ENCODE results near the gene RNASE7. TPM values are rescaled to one million over a fixed set of nuclear protein-coding genes. Genes with fewer than 3 reads are reported as not detected.

RNASE7 gene
- total and polyA plus RNA-seq, 2 donors from 2014 or later: not detected

GRCh38 chr14:21089877-21090193 lies 47.7 kb downstream of the RNASE7 start:
- intact Hi-C loops (cut with DNase I): loop anchor here (10.0 kb wide), 1 partner anchor 75 kb away; no protein-coding TSS in a partner anchor
- H3K36me3 ChIP-seq (ENCODE audit: control insufficient read depth in 2 of 3, insufficient read depth in 3 of 3, low read length in 3 of 3): peaks cover 2 to 20% (median 6%) of the 10 kb centered on the region in 3 donors
- peaks cover 1 to 14% (median 7%) of the 10 kb centered on the region in 3 donors for H3K4me1 ChIP-seq (ENCODE audit: control insufficient read depth in 2 of 3, insufficient read depth in 2 of 3, low read depth in 1 of 3, low read length in 3 of 3)
- H3K4me3 ChIP-seq (ENCODE audit: low read length in 3 of 3): no peak overlapping the region
- DNase-seq (no peak), FAIRE-seq (no peak)
- no peaks in the 10 kb centered on the region for H3K27me3 ChIP-seq (ENCODE audit: control insufficient read depth, insufficient read depth, low read length)
- H3K9me3 ChIP-seq (ENCODE audit: control insufficient read depth in 2 of 3, insufficient read depth in 1 of 3, low read length in 3 of 3): no peaks in the 10 kb centered on the region
- no peak overlapping the region for H3K27ac ChIP-seq (ENCODE audit: low read depth in 2 of 2, low read length in 2 of 2)
- TF ChIP-seq, protein P1, sequence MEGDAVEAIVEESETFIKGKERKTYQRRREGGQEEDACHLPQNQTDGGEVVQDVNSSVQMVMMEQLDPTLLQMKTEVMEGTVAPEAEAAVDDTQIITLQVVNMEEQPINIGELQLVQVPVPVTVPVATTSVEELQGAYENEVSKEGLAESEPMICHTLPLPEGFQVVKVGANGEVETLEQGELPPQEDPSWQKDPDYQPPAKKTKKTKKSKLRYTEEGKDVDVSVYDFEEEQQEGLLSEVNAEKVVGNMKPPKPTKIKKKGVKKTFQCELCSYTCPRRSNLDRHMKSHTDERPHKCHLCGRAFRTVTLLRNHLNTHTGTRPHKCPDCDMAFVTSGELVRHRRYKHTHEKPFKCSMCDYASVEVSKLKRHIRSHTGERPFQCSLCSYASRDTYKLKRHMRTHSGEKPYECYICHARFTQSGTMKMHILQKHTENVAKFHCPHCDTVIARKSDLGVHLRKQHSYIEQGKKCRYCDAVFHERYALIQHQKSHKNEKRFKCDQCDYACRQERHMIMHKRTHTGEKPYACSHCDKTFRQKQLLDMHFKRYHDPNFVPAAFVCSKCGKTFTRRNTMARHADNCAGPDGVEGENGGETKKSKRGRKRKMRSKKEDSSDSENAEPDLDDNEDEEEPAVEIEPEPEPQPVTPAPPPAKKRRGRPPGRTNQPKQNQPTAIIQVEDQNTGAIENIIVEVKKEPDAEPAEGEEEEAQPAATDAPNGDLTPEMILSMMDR (IDR thresholded peaks at IDR 0.05; ENCODE audit: borderline replicate concordance, extremely low read depth, insufficient read depth): no peak
- no peak overlapping the region for H3K9ac ChIP-seq (ENCODE audit: low read length in 3 of 3)

GRCh38 chr14:21090194-21090939 lies 48.2 kb downstream of the RNASE7 start:
- peak in 4 of 5 donors; percentile 33 to 78 (median 40) for DNase-seq
- intact Hi-C loops (cut with DNase I): no loop called here
- H3K27ac ChIP-seq (ENCODE audit: low read depth in 2 of 2, low read length in 2 of 2): no peak overlapping the region
- H3K36me3 ChIP-seq (ENCODE audit: control insufficient read depth in 2 of 3, insufficient read depth in 3 of 3, low read length in 3 of 3): peaks cover 2 to 15% (median 3%) of the 10 kb centered on the region in 3 donors
- H3K27me3 ChIP-seq (ENCODE audit: control insufficient read depth, insufficient read depth, low read length): no peaks in the 10 kb centered on the region
- no peak overlapping the region for H3K4me3 ChIP-seq (ENCODE audit: low read length in 3 of 3)
- TF ChIP-seq, protein P1 (IDR thresholded peaks at IDR 0.05; ENCODE audit: borderline replicate concordance, extremely low read depth, insufficient read depth): peak; percentile 25
- H3K9ac ChIP-seq (ENCODE audit: low read length in 3 of 3): no peak overlapping the region
- no peaks in the 10 kb centered on the region for H3K9me3 ChIP-seq (ENCODE audit: control insufficient read depth in 2 of 3, insufficient read depth in 1 of 3, low read length in 3 of 3)
- no peak for FAIRE-seq
- H3K4me1 ChIP-seq (ENCODE audit: control insufficient read depth in 2 of 3, insufficient read depth in 2 of 3, low read depth in 1 of 3, low read length in 3 of 3): peaks cover 5 to 14% (median 7%) of the 10 kb centered on the region in 3 donors

DNA sequence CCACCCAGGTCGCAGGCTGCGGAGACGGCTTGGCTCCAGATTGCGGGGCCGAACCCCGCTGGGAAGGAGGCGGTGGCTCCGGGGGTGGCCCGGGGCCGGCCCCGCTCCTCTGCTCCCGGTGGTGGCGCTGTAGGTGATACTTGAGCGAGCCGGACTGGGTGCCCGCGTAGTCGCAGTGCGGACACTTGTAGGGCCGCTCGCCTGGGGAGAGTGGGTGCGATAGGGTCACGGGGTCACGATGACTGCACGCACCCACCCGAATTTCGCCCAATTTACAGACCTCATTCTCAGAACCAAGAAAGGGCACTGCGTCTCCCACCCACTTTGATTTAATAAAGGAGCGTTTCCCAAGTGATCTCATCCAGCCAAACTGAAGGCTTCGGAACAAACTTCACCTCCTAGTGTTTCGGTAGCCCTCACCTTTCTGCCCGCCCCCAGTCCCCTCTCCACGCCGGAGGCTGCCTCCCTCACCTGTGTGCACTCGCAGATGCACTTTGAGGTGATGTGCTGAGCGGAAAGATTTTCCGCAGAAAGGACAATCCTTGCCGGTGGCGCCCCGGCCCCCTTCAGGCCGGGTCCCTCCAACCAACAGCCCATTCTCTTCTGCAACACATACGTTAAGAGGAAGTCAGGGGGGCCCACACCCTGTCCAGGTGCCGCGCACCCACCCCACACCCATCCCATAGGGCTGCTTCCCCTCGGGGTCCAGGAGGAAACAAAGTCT lies 48.9 kb downstream of the RNASE7 start:
- H3K9ac ChIP-seq (ENCODE audit: low read length in 3 of 3): no peak overlapping the region
- H3K9me3 ChIP-seq (ENCODE audit: control insufficient read depth in 2 of 3, insufficient read depth in 1 of 3, low read length in 3 of 3): no peaks in the 10 kb centered on the region
- H3K36me3 ChIP-seq (ENCODE audit: control insufficient read depth in 2 of 3, insufficient read depth in 3 of 3, low read length in 3 of 3): peaks cover under 1 to 9% (median 2%) of the 10 kb centered on the region in 3 donors
- peaks cover 5 to 14% (median 7%) of the 10 kb centered on the region in 3 donors for H3K4me1 ChIP-seq (ENCODE audit: control insufficient read depth in 2 of 3, insufficient read depth in 2 of 3, low read depth in 1 of 3, low read length in 3 of 3)
- H3K4me3 ChIP-seq (ENCODE audit: low read length in 3 of 3): no peak overlapping the region
- FAIRE-seq (no peak), DNase-seq (peak in 1 of 5 donors; percentile 66)
- H3K27ac ChIP-seq (ENCODE audit: low read depth in 2 of 2, low read length in 2 of 2): no peak overlapping the region
- intact Hi-C loops (cut with DNase I): no loop called here
- TF ChIP-seq, protein P1 (IDR thresholded peaks at IDR 0.05; ENCODE audit: borderline replicate concordance, extremely low read depth, insufficient read depth): no peak
- H3K27me3 ChIP-seq (ENCODE audit: control insufficient read depth, insufficient read depth, low read length): no peaks in the 10 kb centered on the region
